Keratinocyte (primary cell): ENCODE data around the gene ULK2.

Experiments
- EZH2 ChIP-seq: IDR thresholded peaks from one replicate; pipeline ENCODE4 v1.6.1; 2012; ENCODE audit warnings: inconsistent platforms, mild to moderate bottlenecking, low read length, moderate library complexity
- TF ChIP-seq, protein P1 (sequence below), 3 experiments: IDR thresholded peaks in 1 of 3; conservative IDR thresholded peaks in 1 of 3; optimal IDR thresholded peaks in 1 of 3; 2 replicates in 2 of 3; 3 replicates in 1 of 3; pipeline versions ENCODE3 to v1.5.1; 2011; ENCODE audit warnings: low read length in 3 of 3, mild to moderate bottlenecking in 3 of 3, moderate library complexity in 2 of 3, control low read depth in 1 of 3, inconsistent platforms in 1 of 3; ENCODE audit not compliant: insufficient read depth in 2 of 3; ENCODE audit errors: extremely low read depth in 1 of 3

DNA sequence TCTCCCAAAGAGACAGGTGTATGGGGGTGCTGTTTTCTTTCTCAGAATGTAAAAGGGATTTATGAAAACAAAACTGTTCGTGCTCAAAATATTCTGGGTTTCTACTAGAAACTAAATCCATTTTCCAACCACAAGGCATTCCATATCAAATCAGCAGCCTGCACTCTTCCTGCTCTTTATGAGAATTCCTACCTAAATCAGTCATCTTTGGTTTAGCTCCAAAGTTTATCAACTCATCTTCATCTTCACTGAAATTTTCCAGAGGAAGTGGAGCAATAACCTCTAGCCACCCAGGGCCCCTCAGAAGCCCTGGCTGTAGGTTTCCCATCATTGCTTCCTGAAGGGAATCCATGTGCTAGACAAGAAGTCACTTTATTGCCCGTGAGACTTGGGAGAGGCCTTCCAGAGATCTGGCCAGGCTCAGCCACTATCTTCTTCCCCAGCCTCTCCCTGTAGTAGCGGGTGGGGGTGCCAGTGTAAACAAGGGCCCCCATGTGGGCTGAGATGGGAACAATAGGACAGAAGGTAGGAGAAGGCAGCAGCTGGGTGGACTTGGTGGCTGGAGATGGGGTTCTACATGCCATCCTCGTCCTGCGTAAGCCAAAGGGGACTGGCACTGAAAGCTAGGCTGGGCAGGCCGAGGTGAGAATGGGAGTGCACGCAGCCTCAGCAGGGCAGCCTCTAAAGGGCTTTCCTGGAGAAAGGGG lies 97.6 kb downstream of the ULK2 start:
- TF ChIP-seq, protein P1, sequence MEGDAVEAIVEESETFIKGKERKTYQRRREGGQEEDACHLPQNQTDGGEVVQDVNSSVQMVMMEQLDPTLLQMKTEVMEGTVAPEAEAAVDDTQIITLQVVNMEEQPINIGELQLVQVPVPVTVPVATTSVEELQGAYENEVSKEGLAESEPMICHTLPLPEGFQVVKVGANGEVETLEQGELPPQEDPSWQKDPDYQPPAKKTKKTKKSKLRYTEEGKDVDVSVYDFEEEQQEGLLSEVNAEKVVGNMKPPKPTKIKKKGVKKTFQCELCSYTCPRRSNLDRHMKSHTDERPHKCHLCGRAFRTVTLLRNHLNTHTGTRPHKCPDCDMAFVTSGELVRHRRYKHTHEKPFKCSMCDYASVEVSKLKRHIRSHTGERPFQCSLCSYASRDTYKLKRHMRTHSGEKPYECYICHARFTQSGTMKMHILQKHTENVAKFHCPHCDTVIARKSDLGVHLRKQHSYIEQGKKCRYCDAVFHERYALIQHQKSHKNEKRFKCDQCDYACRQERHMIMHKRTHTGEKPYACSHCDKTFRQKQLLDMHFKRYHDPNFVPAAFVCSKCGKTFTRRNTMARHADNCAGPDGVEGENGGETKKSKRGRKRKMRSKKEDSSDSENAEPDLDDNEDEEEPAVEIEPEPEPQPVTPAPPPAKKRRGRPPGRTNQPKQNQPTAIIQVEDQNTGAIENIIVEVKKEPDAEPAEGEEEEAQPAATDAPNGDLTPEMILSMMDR (optimal IDR thresholded peaks at IDR 0.05 in 1 of 3, IDR thresholded peaks at IDR 0.05 in 1 of 3, conservative IDR thresholded peaks at IDR 0.05 in 1 of 3; ENCODE audit: extremely low read depth in 1 of 3, insufficient read depth in 2 of 3, low read length in 3 of 3) = no peak
- no peak for TF ChIP-seq EZH2
